ENCODE results near the gene CHTF18. TPM values are rescaled to one million over a fixed set of nuclear protein-coding genes. Genes with fewer than 3 reads are reported as not detected.

CHTF18 gene
- total and polyA plus RNA-seq, 4 donors, result 7.5 to 17.4 (median 14.9) TPM

GRCh38 chr16:803754-804080 lies 15.3 kb downstream of the CHTF18 start:
- TF ChIP-seq CTCF (IDR thresholded peaks at IDR 0.05; ENCODE audit: control extremely low read depth, extremely low read depth), result no peak
- Histone ChIP-seq H3K36me3 (ENCODE audit: control insufficient read depth in 4 of 4, insufficient read depth in 4 of 4, low read length in 4 of 4) (no peaks in the 10 kb centered on the region), H3K27ac (ENCODE audit: low read depth in 1 of 2, low read length in 1 of 2) (no peak overlapping the region), H3K9ac (ENCODE audit: insufficient read depth in 1 of 2, low read length in 2 of 2) (no peak overlapping the region), H3K27me3 (ENCODE audit: control insufficient read depth in 3 of 3, insufficient read depth in 3 of 3, low read length in 2 of 3) (peaks cover 0 to 36% (median 6%) of the 10 kb centered on the region in 3 donors), H3K4me1 (ENCODE audit: control insufficient read depth in 5 of 5, insufficient read depth in 5 of 5, low read length in 5 of 5) (peaks cover 0 to 6% (median 2%) of the 10 kb centered on the region in 5 donors), H3K4me3 (no peak overlapping the region), H3K9me3 (ENCODE audit: control insufficient read depth in 4 of 4, insufficient read depth in 3 of 4, low read length in 3 of 4) (peaks cover 0 to 1% (median 0%) of the 10 kb centered on the region in 4 donors)
- ATAC-seq (ENCODE audit: insufficient read depth, low FRiP score), result no peak
- DNase-seq, result no peak
- WGBS, 2 donors, result 50 to 61% methylated on average over 8 of the region's 8 CpGs

- Histone ChIP-seq H3K4me1 (ENCODE audit: control insufficient read depth in 5 of 5, insufficient read depth in 5 of 5, low read length in 5 of 5) (peaks cover 0 to 6% (median 2%) of the 10 kb centered on the region in 5 donors), H3K4me3 (no peak overlapping the region), H3K27me3 (ENCODE audit: control insufficient read depth in 3 of 3, insufficient read depth in 3 of 3, low read length in 2 of 3) (peaks cover 0 to 31% (median 6%) of the 10 kb centered on the region in 3 donors), H3K27ac (ENCODE audit: low read depth in 1 of 2, low read length in 1 of 2) (no peak overlapping the region), H3K36me3 (ENCODE audit: control insufficient read depth in 4 of 4, insufficient read depth in 4 of 4, low read length in 4 of 4) (no peaks in the 10 kb centered on the region), H3K9me3 (ENCODE audit: control insufficient read depth in 4 of 4, insufficient read depth in 3 of 4, low read length in 3 of 4) (peaks cover 0 to 2% (median under 1%) of the 10 kb centered on the region in 4 donors), H3K9ac (ENCODE audit: insufficient read depth in 1 of 2, low read length in 2 of 2) (no peak overlapping the region)
- no peak for TF ChIP-seq CTCF (IDR thresholded peaks at IDR 0.05; ENCODE audit: control extremely low read depth, extremely low read depth)
- no peak for ATAC-seq (ENCODE audit: insufficient read depth, low FRiP score)
- 58 to 68% methylated on average over 33 of the region's 33 CpGs for WGBS, 2 donors
- no peak for DNase-seq
These were observed 16.0 kb downstream of the CHTF18 start for GRCh38 chr16:804193-805048.

GRCh38 chr16:805474-805873 lies 17.1 kb downstream of the CHTF18 start:
- DNase-seq (no peak), ATAC-seq (ENCODE audit: insufficient read depth, low FRiP score) (no peak)
- no peak for TF ChIP-seq CTCF (IDR thresholded peaks at IDR 0.05; ENCODE audit: control extremely low read depth, extremely low read depth)
- H3K27me3 ChIP-seq (ENCODE audit: control insufficient read depth in 3 of 3, insufficient read depth in 3 of 3, low read length in 2 of 3), result peaks cover 0 to 27% (median 6%) of the 10 kb centered on the region in 3 donors
- no peak overlapping the region for H3K9ac ChIP-seq (ENCODE audit: insufficient read depth in 1 of 2, low read length in 2 of 2)
- peaks cover 0 to 6% (median 2%) of the 10 kb centered on the region in 5 donors for H3K4me1 ChIP-seq (ENCODE audit: control insufficient read depth in 5 of 5, insufficient read depth in 5 of 5, low read length in 5 of 5)
- peaks cover 0 to 2% (median under 1%) of the 10 kb centered on the region in 4 donors for H3K9me3 ChIP-seq (ENCODE audit: control insufficient read depth in 4 of 4, insufficient read depth in 3 of 4, low read length in 3 of 4)
- 75 to 79% methylated on average over 17 of the region's 17 CpGs for WGBS, 2 donors
- H3K36me3 ChIP-seq (ENCODE audit: control insufficient read depth in 4 of 4, insufficient read depth in 4 of 4, low read length in 4 of 4), result no peaks in the 10 kb centered on the region
- no peak overlapping the region for H3K4me3 ChIP-seq
- no peak overlapping the region for H3K27ac ChIP-seq (ENCODE audit: low read depth in 1 of 2, low read length in 1 of 2)

Data from lung (tissue), 12 donors.